PC-9 (cell line): ENCODE measurements around the gene ARMC9.

Source experiments
- EZH2 ChIP-seq: fragments of 200-600 bp; sonication (generic); IDR thresholded peaks from 2 replicates; pipeline ENCODE4 v1.8.0; 2017; ENCODE audit warnings: antibody characterized with exemption, low read depth
- TF ChIP-seq, protein P1 (sequence below): fragments of 200-600 bp; sonication (generic); conservative IDR thresholded peaks from 2 replicates; pipeline ENCODE4 v1.6.1; 2017; ENCODE audit warnings: mixed run types, antibody characterized with exemption, mild to moderate bottlenecking, moderate library complexity

DNA sequence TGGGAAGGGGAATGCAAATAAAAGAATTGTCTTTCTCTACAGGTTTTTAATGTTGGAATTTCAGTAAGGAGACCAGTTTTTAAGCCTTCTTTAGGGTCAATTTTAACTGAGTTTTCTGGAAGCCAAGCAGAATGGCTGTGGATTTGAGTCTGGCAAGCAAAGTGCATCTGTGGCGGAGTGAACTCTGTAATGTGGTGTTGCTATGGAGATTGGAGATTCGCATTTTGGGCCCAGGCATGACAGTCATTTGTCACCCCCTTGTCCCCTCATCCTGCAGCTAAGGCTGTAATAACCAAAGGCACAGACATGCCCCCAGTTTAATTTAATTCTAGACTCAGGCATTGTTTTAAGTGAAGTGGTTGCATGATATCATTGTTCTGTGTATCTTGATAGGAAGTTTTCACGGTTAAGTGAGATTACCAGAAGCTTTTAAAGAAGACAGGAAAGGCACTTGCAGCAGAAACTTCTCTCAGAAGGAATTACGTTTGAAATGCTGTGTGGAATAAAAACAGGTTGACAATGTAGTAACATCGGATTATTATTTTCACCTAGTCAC lies 30.6 kb downstream of the ARMC9 start:
- no peak for TF ChIP-seq EZH2
- TF ChIP-seq, protein P1, sequence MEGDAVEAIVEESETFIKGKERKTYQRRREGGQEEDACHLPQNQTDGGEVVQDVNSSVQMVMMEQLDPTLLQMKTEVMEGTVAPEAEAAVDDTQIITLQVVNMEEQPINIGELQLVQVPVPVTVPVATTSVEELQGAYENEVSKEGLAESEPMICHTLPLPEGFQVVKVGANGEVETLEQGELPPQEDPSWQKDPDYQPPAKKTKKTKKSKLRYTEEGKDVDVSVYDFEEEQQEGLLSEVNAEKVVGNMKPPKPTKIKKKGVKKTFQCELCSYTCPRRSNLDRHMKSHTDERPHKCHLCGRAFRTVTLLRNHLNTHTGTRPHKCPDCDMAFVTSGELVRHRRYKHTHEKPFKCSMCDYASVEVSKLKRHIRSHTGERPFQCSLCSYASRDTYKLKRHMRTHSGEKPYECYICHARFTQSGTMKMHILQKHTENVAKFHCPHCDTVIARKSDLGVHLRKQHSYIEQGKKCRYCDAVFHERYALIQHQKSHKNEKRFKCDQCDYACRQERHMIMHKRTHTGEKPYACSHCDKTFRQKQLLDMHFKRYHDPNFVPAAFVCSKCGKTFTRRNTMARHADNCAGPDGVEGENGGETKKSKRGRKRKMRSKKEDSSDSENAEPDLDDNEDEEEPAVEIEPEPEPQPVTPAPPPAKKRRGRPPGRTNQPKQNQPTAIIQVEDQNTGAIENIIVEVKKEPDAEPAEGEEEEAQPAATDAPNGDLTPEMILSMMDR: no peak
